GM08714 (cell line): ENCODE measurements around the gene GSDME.
"Not testable (repeated sequence)": the region's sequence is repeated elsewhere in the genome, so short reads cannot be mapped to it uniquely, and the experiment has no call there.

Experiments
- H3K4me3 ChIP-seq: fragments of 200-500 bp; sonication (Bioruptor generic); 2 replicates; pipeline ENCODE4 v1.5.1; 2014; ENCODE audit warnings: mild to moderate bottlenecking, low read length, inconsistent platforms
- ZNF274 ChIP-seq: IDR thresholded peaks from 2 replicates; pipeline ENCODE4 v1.6.1; 2012; ENCODE audit warnings: mild to moderate bottlenecking, low read depth, low read length

GSDME gene

DNA sequence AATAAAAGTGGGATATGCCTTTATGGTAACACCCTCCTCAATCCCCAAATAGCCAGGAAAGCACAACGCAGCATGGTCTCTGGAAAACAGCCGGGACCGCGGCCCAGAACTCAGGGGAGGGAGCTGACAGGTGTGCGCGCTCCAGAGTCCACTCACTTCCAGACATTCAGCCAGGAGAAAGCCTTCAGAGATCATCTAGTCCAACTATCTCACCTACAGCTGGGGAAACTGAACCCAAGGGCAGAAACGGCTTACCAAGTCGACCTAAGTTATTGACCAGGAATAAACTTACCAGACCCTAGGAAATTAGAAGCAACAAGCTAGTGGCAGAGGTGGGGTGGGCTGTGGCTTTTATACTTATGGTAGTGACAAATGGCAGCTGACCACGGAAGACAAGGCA, 16.4 kb downstream of the GSDME start:
- no peak overlapping the region for H3K4me3 ChIP-seq
- TF ChIP-seq ZNF274, result no peak

DNA sequence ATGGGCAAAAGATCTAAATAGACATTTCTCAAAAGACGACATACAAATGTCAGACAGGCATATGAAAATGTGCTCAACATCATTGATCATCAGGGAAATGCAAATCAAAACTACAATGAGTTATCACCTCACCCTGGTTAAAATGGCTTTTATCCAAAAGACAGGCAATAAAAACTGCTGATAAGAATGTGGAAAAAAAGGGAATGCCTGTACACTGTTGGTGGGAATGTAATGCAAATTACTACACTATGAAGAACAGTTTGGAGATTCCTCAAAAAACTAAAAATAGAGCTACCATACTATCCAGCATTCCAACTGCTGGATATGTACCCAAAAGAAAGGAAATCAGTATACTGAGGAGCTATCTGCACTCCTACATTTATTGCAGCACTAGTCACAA, 18.0 kb downstream of the GSDME start:
- no peak overlapping the region for H3K4me3 ChIP-seq
- TF ChIP-seq ZNF274, result no peak

DNA sequence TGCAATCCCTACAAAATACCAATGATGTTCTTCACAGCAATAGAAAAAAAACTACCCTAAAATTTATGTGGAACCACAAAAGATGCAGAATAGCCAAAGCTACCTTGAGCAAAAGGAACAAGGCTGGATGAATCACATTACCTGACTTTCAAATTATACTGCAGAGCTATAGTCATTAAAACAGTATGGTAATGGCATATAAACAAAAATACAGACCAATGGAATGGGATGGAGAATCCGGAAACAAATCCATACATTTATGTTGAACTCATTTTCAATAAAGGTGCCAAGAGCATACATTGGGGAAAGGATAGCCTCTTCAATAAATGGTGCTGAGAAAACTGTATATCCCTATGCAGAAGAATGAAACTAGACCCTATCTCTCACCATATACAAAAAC, 18.7 kb downstream of the GSDME start:
- H3K4me3 ChIP-seq, result no peak overlapping the region
- TF ChIP-seq ZNF274, result no peak

DNA sequence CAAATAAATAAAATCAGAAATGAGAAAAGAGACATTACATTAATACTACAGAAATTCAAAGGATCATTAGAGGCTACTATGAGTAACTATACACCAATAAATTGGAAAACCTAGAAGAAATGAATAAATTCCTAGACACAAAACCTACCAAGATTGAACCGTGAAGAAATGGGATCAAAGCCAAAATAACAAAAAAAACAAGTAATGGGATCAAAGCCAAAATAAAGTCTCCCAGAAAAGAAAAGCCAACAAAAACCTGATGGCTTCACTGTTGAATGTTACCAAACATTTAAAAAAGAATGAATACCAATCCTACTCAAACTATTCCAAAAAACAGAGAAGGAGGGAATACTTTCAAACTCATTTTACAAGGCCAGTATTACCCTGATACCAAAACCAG, 20.0 kb downstream of the GSDME start:
- TF ChIP-seq ZNF274, result no peak
- H3K4me3 ChIP-seq, result no peak overlapping the region

DNA sequence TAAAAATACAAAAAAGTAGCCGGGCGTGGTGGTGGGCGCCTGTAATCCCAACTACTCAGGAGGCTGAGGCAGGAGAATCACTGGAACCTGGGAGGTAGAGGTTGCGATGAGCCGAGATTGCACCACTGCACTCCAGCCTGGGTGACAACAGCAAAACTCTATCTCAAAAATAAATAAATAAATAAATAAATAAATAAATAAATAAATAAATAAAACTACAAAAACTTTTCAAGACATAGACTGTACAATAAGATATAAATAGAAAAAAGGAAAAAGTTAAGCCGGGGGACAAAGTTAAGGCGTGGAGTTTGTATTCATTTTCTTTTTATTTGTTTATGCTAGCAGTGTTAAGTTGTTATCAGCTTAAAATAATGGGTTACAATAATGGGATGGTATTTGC, 21.7 kb downstream of the GSDME start:
- H3K4me3 ChIP-seq, result not testable (repeated sequence)

DNA sequence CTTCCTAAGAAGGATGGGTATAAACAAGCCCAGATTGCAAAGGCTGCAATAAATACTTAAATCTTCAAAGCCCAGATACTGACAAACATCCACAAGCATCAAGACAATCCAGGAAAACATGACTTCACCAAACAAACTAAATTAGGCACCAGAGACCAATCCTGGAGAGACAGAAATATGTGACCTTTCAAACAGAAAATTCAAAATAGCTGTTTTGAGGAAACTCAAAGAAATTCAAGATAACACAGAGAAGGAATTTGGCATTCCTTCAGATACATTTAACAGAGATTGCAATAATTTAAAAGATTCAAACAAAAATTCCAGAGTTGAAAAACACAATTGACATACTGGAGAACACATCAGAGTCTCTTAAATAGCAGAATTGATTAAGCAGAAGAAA, 23.0 kb downstream of the GSDME start:
- H3K4me3 ChIP-seq, result no peak overlapping the region
- no peak for TF ChIP-seq ZNF274

DNA sequence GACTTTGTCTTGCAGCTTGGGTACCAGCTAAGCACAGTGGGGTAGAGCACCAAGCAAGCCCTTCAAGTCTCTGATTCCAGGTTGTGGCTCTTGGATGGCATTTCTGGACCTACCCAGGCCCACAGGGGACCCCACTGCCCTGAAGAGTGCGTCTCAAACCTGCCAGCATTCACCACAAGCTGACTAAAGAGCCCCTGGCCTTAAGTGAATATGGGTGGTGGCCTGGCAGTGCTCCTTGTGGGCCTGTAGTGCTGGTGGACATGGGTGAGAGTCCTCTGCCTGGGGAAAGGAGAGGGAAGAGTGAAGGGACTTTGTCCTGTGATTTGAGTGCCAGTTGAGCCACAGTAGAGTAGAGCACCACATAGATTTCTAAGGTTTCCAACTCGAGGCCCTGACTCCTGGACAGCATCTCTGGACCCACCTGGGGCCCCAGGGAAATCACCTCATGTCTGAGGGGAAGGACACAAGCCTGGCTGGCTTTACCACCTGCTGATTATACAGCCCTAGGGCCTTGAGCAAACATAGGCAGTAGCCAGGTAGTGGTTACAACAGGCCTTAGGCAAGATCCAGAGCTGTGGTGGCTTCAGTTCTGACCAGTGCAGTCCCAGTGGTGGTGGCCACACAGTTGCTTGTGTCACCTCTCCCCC, 23.7 kb downstream of the GSDME start:
- no peak overlapping the region for H3K4me3 ChIP-seq
- TF ChIP-seq ZNF274, result no peak

DNA sequence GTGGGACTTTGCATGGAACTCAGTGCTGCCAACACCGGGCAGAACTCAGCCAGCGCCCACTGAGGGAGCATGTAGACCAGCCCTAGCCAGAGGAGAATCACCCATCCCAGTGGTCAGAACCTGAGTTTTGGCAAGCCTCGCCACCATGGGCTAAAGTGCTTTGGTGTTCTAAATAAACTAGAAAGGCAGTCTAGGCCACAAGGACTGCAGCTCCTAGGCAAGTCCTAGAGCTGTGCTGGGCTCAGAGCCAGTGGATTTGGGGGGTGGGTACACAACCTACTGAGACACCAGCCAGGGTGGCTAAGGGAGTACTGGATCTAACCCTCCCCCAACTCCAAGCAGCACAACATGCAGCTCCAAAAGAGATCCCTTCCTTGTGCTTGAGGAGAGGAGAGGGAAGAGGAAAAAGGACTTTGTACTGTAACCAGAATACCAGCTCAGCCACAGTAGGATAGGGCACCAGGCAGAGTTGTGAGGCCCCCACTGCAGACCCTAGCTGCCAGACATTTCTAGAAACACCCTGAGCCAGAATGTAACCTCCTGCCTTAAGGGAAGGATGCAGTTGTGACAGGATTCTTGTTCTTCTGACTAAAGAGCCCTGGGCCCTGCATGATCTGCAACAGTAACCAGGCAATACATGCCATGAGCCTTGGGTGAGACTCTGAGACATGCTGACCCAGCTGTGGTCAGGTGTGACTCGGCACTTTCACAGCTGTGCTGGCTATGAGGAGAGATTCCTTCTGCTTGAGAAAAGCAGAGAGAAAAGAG, 24.4 kb downstream of the GSDME start:
- TF ChIP-seq ZNF274, result no peak
- H3K4me3 ChIP-seq, result no peak overlapping the region

DNA sequence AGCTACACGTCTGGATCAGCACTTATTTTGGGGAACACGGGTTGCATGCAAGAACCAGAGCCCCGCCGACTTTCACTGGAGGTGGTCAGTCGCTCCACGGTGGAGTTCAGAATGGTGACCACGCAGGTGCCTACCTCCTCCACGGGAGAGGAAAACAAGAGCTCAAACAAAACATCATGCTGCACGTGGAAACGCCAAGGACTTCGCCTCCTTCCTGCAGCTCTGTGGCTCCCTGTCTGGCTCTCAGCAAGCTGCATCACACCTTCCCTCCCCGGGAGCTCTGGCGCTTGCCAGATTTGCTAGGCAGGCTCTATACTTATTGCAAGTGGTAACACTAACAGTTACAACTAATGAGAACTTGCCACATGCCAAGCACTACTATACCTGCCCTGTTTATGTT, 26.0 kb downstream of the GSDME start:
- TF ChIP-seq ZNF274, result no peak

DNA sequence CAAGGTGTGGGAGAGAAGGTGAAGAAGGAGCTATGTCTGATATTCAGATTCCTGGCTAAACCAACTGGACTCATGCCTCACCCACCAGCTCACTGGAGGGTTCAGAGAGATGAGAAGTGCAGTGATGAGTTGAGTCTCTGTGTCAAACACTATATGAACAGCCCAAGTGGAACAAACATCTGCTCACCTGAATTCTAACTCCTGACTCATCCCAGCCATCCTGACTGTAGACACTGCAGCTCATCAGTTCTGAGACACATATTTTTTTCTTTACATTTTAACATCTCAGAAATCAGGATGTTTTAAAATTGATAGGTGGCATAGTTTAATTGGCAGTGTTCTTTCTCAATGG, 27.3 kb downstream of the GSDME start:
- TF ChIP-seq ZNF274, result no peak
- no peak overlapping the region for H3K4me3 ChIP-seq

More for the DNA sequence above, 26.0 kb downstream of the GSDME start:
- no peak overlapping the region for H3K4me3 ChIP-seq

DNA sequence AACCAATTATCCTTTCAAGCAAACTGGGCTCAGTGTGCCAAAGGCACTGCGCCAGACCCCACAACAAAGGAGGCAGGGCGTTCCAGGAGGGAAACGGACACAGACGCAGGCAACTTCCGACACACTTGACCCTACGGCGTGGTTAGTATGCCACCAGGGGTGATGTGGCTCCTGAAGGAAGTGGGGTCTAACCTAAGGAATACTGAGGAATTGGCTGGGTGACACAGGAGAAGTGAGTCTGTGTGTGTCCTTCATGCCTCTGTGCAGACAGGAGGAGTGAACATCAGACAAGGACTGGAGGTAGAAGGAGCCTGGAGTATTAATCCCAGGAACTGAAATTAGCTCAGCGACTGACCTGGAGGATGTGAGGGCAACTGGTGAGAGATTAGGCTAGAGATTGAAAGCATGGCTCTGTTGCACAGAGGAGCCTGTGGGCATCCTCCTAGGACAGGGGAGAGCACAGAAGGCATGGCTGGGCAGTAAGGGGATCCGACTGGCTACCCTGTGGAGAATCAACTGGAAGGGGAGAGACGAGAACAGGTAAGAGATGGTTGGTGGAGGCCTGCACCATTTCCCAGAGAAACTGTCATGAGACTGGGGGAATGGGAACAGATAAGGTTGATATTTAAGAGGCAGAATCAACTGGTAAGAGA, 27.8 kb downstream of the GSDME start:
- no peak for TF ChIP-seq ZNF274
- no peak overlapping the region for H3K4me3 ChIP-seq

DNA sequence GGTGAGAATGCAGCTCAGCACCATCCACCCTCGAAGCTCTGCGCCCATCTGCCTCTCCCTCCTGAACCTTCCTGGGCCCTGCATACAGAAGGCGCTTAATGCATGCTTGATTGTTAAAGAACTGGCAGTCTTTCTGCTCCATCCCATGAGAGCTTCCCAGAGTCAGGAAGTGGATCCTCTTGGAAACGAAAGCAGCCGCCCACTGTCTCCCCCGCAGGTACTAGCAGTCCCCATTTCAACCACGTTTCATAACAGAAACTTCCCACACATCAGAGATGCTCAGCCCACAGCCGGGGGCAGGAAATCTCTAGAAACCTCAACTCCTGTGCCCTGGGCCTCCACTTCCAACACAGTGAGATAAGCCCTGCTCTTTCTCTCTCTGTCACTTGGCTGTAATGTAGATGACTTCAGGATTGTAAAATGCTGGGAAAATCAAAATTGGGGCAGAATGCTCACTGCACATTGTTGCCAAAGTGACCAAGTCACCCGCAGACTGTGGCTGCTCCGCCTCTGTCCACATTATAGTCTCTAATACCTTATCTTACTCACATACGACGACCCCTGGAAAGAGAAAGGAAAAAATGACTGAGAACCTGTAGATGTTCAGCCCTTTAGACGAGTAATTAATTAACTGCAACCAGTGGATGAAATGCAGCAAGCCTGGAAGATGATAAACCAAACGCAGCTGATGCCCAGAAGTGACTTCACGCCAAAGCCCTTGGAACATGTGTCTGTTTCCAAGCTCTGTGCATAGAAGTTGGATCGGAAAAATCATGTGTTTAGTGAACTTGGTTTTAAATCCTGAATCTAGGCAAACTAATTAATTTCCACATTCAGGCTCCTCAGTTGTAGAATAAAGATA, 28.5 kb downstream of the GSDME start:
- no peak overlapping the region for H3K4me3 ChIP-seq

DNA sequence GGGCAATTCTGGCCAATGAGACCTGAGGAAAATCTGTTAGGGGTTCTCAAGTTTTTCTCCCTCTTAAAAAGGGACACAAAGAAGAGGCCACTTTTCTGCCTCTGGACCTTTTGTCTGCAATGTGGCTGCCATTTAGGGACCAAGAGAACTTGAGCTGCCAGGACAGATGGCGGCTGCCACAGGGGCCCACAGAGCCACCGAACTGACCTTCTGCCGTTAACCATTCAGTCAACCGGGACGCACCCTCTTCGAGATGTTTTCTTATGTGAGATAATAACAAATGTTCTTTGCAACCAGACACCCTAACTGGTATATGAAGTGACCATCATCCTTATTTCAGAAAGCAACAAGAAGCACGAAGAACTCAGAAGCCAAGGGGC, 29.2 kb downstream of the GSDME start:
- TF ChIP-seq ZNF274, result no peak
- no peak overlapping the region for H3K4me3 ChIP-seq

More for the DNA sequence above, 28.5 kb downstream of the GSDME start:
- TF ChIP-seq ZNF274, result no peak
